ENCODE data around the gene NEBL. TPM values are rescaled to one million over a fixed set of nuclear protein-coding genes. Genes with fewer than 3 reads are reported as not detected.
"Not testable (repeated sequence)": the region's sequence is repeated elsewhere in the genome, so short reads cannot be mapped to it uniquely, and the experiment has no call there.

The NEBL gene
- total RNA-seq (2014; rRNA removed; shearing (Covaris generic)) = 0.08 and 0.20 TPM in 2 replicates

GRCh38 chr10:20897146-20897825, at the start of gene NEBL:
TSS of gene NEBL (minus strand) at chr10:20897311. CDS start at chr10:20897205, 106 bp downstream.
- H3K4me3 ChIP-seq = no peak within 1 kb of the TSS
- H3K9me3 ChIP-seq (replicated peaks) = no peaks in the 10 kb centered on the region
- H3K27ac ChIP-seq = no peak within 1 kb of the TSS
- H3K4me1 ChIP-seq = peaks cover 19% of the 10 kb centered on the region
- H3K27me3 ChIP-seq = no peaks in the 10 kb centered on the region
- 0 out of 2 replicates have a peak, but pooled peaks cover 2% of the 10 kb centered on the region for H3K36me3 ChIP-seq
- no peak for DNase-seq

- Histone ChIP-seq H3K9me3 (replicated peaks) (no peaks in the 10 kb centered on the region), H3K27ac (no peak overlapping the region), H3K36me3 (no peaks in the 10 kb centered on the region), H3K27me3 (no peaks in the 10 kb centered on the region), H3K4me3 (no peak overlapping the region), H3K4me1 (0 out of 2 replicates have a peak, but pooled peaks cover 2% of the 10 kb centered on the region)
- no peak for DNase-seq
Measured at GRCh38 chr10:20945546-20946332, 48.6 kb upstream of the NEBL start.

- Histone ChIP-seq H3K4me1 (0 out of 2 replicates have a peak, but pooled peaks cover 2% of the 10 kb centered on the region), H3K36me3 (no peaks in the 10 kb centered on the region), H3K9me3 (replicated peaks) (no peaks in the 10 kb centered on the region), H3K4me3 (no peak overlapping the region), H3K27ac (no peak overlapping the region), H3K27me3 (no peaks in the 10 kb centered on the region)
- no peak for DNase-seq
Measured at GRCh38 chr10:20944789-20945502, 47.8 kb upstream of the NEBL start.

- H3K4me3 ChIP-seq; H3K27me3 ChIP-seq; H3K9me3 ChIP-seq (replicated peaks); H3K27ac ChIP-seq; H3K4me1 ChIP-seq; H3K36me3 ChIP-seq; DNase-seq: not testable (repeated sequence)
Measured at GRCh38 chr10:20939414-20939813, 42.3 kb upstream of the NEBL start.

- H3K27me3 ChIP-seq = no peaks in the 10 kb centered on the region
- H3K27ac ChIP-seq = no peak overlapping the region
- H3K4me3 ChIP-seq = no peak overlapping the region
Measured at GRCh38 chr10:20936396-20936795, 39.3 kb upstream of the NEBL start.

GRCh38 chr10:20935931-20936330, 38.8 kb upstream of the NEBL start:
- no peaks in the 10 kb centered on the region for H3K4me1 ChIP-seq
- H3K27ac ChIP-seq = no peak overlapping the region
- no peak overlapping the region for H3K4me3 ChIP-seq
- H3K9me3 ChIP-seq (replicated peaks) = no peaks in the 10 kb centered on the region
- no peaks in the 10 kb centered on the region for H3K36me3 ChIP-seq
- H3K27me3 ChIP-seq = no peaks in the 10 kb centered on the region
- DNase-seq = no peak

More at GRCh38 chr10:20936396-20936795, 39.3 kb upstream of the NEBL start:
- Histone ChIP-seq H3K4me1 (no peaks in the 10 kb centered on the region), H3K36me3 (no peaks in the 10 kb centered on the region), H3K9me3 (replicated peaks) (no peaks in the 10 kb centered on the region)
- DNase-seq = no peak

- Histone ChIP-seq H3K27me3 (no peaks in the 10 kb centered on the region), H3K4me1 (no peaks in the 10 kb centered on the region), H3K27ac (no peak overlapping the region), H3K9me3 (replicated peaks) (no peaks in the 10 kb centered on the region), H3K4me3 (no peak overlapping the region), H3K36me3 (no peaks in the 10 kb centered on the region)
- DNase-seq = no peak
Measured at GRCh38 chr10:20935301-20935700, 38.2 kb upstream of the NEBL start.

- no peak overlapping the region for H3K4me3 ChIP-seq
- H3K27me3 ChIP-seq = no peaks in the 10 kb centered on the region
- no peak overlapping the region for H3K27ac ChIP-seq
- DNase-seq = no peak
- H3K4me1 ChIP-seq = no peaks in the 10 kb centered on the region
- H3K36me3 ChIP-seq = no peaks in the 10 kb centered on the region
- H3K9me3 ChIP-seq (replicated peaks) = no peaks in the 10 kb centered on the region
Measured at GRCh38 chr10:20933705-20934104, 36.6 kb upstream of the NEBL start.

- Histone ChIP-seq H3K4me1 (no peaks in the 10 kb centered on the region), H3K27me3 (no peaks in the 10 kb centered on the region), H3K4me3 (no peak overlapping the region), H3K27ac (no peak overlapping the region), H3K9me3 (replicated peaks) (no peaks in the 10 kb centered on the region), H3K36me3 (no peaks in the 10 kb centered on the region)
- no peak for DNase-seq
Measured at GRCh38 chr10:20932606-20933126, 35.6 kb upstream of the NEBL start.

GRCh38 chr10:20931156-20931795, 34.2 kb upstream of the NEBL start:
- H3K4me3 ChIP-seq = no peak overlapping the region
- H3K36me3 ChIP-seq = no peaks in the 10 kb centered on the region
- no peak overlapping the region for H3K27ac ChIP-seq
- H3K9me3 ChIP-seq (replicated peaks) = no peaks in the 10 kb centered on the region
- no peak for DNase-seq
- no peaks in the 10 kb centered on the region for H3K27me3 ChIP-seq
- H3K4me1 ChIP-seq = no peaks in the 10 kb centered on the region

- DNase-seq = no peak
- Histone ChIP-seq H3K4me1 (no peaks in the 10 kb centered on the region), H3K9me3 (replicated peaks) (no peaks in the 10 kb centered on the region), H3K27me3 (no peaks in the 10 kb centered on the region), H3K4me3 (no peak overlapping the region), H3K27ac (no peak overlapping the region), H3K36me3 (no peaks in the 10 kb centered on the region)
Measured at GRCh38 chr10:20927456-20927855, 30.3 kb upstream of the NEBL start.

- no peak for DNase-seq
- H3K36me3 ChIP-seq = no peaks in the 10 kb centered on the region
- H3K4me3 ChIP-seq = no peak overlapping the region
- H3K9me3 ChIP-seq (replicated peaks) = no peaks in the 10 kb centered on the region
- H3K27ac ChIP-seq = no peak overlapping the region
- H3K4me1 ChIP-seq = peaks cover 8% of the 10 kb centered on the region
- no peaks in the 10 kb centered on the region for H3K27me3 ChIP-seq
Measured at GRCh38 chr10:20922451-20922850, 25.3 kb upstream of the NEBL start.

- no peak for DNase-seq
- no peaks in the 10 kb centered on the region for H3K9me3 ChIP-seq (replicated peaks)
- H3K4me3 ChIP-seq = no peak overlapping the region
- peaks cover 11% of the 10 kb centered on the region for H3K4me1 ChIP-seq
- no peaks in the 10 kb centered on the region for H3K36me3 ChIP-seq
- H3K27ac ChIP-seq = no peak overlapping the region
- no peaks in the 10 kb centered on the region for H3K27me3 ChIP-seq
Measured at GRCh38 chr10:20922033-20922432, 24.9 kb upstream of the NEBL start.

- Histone ChIP-seq H3K27ac (no peak overlapping the region), H3K4me1 (peaks cover 13% of the 10 kb centered on the region)
- no peak for DNase-seq
Measured at GRCh38 chr10:20920061-20920460, 22.9 kb upstream of the NEBL start.

More at GRCh38 chr10:20920061-20920460, 22.9 kb upstream of the NEBL start:
- Histone ChIP-seq H3K36me3 (no peaks in the 10 kb centered on the region), H3K9me3 (replicated peaks) (no peaks in the 10 kb centered on the region), H3K27me3 (no peaks in the 10 kb centered on the region), H3K4me3 (no peak overlapping the region)

All from SJCRH30 (cell line).